Activated CD8-positive, alpha-beta T cell treated with anti-CD3 and anti-CD28 coated beads for 36 hours (primary cell): Measurements from ENCODE around the gene PID1. TPM values are rescaled to one million over a fixed set of nuclear protein-coding genes. Genes with fewer than 3 reads are reported as not detected.

Experiments used
- ATAC-seq: fragments of 200-7000 bp; cut with Tn5 transposase; one replicate; pipeline ENCODE4 v1.10.0; 2021; ENCODE audit warnings: mild to moderate bottlenecking, moderate library complexity
- CTCF ChIA-PET: fragments of 350-600 bp; sonication (Branson Sonifier 250); formaldehyde crosslinking; loops from one replicate; lab custom pipeline; 2021; ENCODE audit warnings: antibody characterized with exemption; lab: Charles Lee
- POLR2A ChIA-PET: fragments of 350-600 bp; sonication (Branson Sonifier 250); formaldehyde crosslinking; loops from one replicate; lab custom pipeline; 2021; ENCODE audit warnings: antibody characterized with exemption; lab: Charles Lee
- DNase-seq: peaks from one replicate; pipeline ENCODE4 v3.0.0-alpha.2; 2020
- H3K27ac Mint-ChIP-seq: one replicate; pipeline ENCODE4 v1.8.0; 2021; ENCODE audit warnings: mild to moderate bottlenecking, mixed read lengths
- H3K27me3 Mint-ChIP-seq: one replicate; pipeline ENCODE4 v1.8.0; 2021; ENCODE audit warnings: mixed read lengths
- H3K36me3 Mint-ChIP-seq: one replicate; pipeline ENCODE4 v1.8.0; 2021; ENCODE audit warnings: low read depth, mixed read lengths
- H3K4me1 Mint-ChIP-seq: one replicate; pipeline ENCODE4 v1.8.0; 2021; ENCODE audit warnings: low read depth, mixed read lengths
- H3K4me3 Mint-ChIP-seq: one replicate; pipeline ENCODE4 v1.8.0; 2021; ENCODE audit warnings: mild to moderate bottlenecking, moderate library complexity, mixed read lengths
- H3K9me3 Mint-ChIP-seq: one replicate; pipeline ENCODE4 v1.8.0; 2021; ENCODE audit warnings: mixed read lengths
- intact Hi-C: fragments of 100-400 bp; cut with micrococcal nuclease; formaldehyde crosslinking; loops from one replicate; pipeline ENCODE4 v1.10.0; 2022
- total RNA-seq, 2 experiments: library from RNA; stranded (reverse); gene quantifications; one replicate each; pipeline ENCODE4 v1.2.3, GENCODE V29; 2021
- TF ChIP-seq, protein P1 (sequence below): fragments of 200-600 bp; IDR thresholded peaks from one replicate; pipeline ENCODE4 v1.8.0; 2022; ENCODE audit warnings: antibody characterized with exemption, mild to moderate bottlenecking

Gene PID1
- total RNA-seq, 2 experiments from 2014 or later, result not detected

- ChIA-PET CTCF (no interaction called here), POLR2A (no interaction called here)
- no peak overlapping the region for H3K4me3 Mint-ChIP-seq
- no peak for ATAC-seq
- TF ChIP-seq, protein P1, sequence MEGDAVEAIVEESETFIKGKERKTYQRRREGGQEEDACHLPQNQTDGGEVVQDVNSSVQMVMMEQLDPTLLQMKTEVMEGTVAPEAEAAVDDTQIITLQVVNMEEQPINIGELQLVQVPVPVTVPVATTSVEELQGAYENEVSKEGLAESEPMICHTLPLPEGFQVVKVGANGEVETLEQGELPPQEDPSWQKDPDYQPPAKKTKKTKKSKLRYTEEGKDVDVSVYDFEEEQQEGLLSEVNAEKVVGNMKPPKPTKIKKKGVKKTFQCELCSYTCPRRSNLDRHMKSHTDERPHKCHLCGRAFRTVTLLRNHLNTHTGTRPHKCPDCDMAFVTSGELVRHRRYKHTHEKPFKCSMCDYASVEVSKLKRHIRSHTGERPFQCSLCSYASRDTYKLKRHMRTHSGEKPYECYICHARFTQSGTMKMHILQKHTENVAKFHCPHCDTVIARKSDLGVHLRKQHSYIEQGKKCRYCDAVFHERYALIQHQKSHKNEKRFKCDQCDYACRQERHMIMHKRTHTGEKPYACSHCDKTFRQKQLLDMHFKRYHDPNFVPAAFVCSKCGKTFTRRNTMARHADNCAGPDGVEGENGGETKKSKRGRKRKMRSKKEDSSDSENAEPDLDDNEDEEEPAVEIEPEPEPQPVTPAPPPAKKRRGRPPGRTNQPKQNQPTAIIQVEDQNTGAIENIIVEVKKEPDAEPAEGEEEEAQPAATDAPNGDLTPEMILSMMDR, result no peak
- no peaks in the 10 kb centered on the region for H3K36me3 Mint-ChIP-seq
- H3K27ac Mint-ChIP-seq, result no peak overlapping the region
- peaks cover 3% of the 10 kb centered on the region for H3K9me3 Mint-ChIP-seq
- DNase-seq, result no peak
- H3K4me1 Mint-ChIP-seq, result no peaks in the 10 kb centered on the region
- intact Hi-C loops, result no loop called here
- no peaks in the 10 kb centered on the region for H3K27me3 Mint-ChIP-seq
Observed at GRCh38 chr2:228974169-228974568, 296.9 kb downstream of the PID1 start.
